Mesothelial cell of epicardium (in vitro differentiated cells): ENCODE results near the gene KCNA3. TPM values are rescaled to one million over a fixed set of nuclear protein-coding genes. Genes with fewer than 3 reads are reported as not detected.
"Not testable (repeated sequence)": the region's sequence is repeated elsewhere in the genome, so short reads cannot be mapped to it uniquely, and the experiment has no call there.

ENCODE experiments used
- DNase-seq, 2 experiments: peaks; one replicate each; pipeline ENCODE4 v3.0.0; 2021; ENCODE audit warnings: low spot score in 2 of 2; ENCODE audit not compliant: unreplicated experiment in 2 of 2
- H3K27ac Mint-ChIP-seq: 2 replicates; pipeline ENCODE4 v1.8.0; 2021; ENCODE audit warnings: mixed read lengths
- H3K27me3 Mint-ChIP-seq: 2 replicates; pipeline ENCODE4 v1.8.0; 2021; ENCODE audit warnings: low read depth, mixed read lengths
- H3K36me3 Mint-ChIP-seq: 2 replicates; pipeline ENCODE4 v1.8.0; 2021; ENCODE audit warnings: mixed read lengths
- H3K4me1 Mint-ChIP-seq: 2 replicates; pipeline ENCODE4 v1.8.0; 2021; ENCODE audit warnings: mixed read lengths
- H3K4me3 Mint-ChIP-seq: 2 replicates; pipeline ENCODE4 v1.8.0; 2021; ENCODE audit warnings: mild to moderate bottlenecking, moderate library complexity, mixed read lengths
- H3K9me3 Mint-ChIP-seq: 2 replicates; pipeline ENCODE4 v1.8.0; 2021; ENCODE audit warnings: mixed read lengths
- CTCF ChIP-seq: fragments of 200-600 bp; sonication (generic); IDR thresholded peaks from one replicate; pipeline ENCODE4 v1.5.0; 2021; ENCODE audit warnings: antibody characterized with exemption; ENCODE audit not compliant: unreplicated experiment
- total RNA-seq: library from RNA; stranded (reverse); gene quantifications from 3 replicates; pipeline ENCODE4 v1.2.1, GENCODE V29; 2021

Gene KCNA3
- total RNA-seq, 1 donor from 2014 or later, result 0.34 TPM

GRCh38 chr1:110667776-110668175 lies 7.0 kb downstream of the KCNA3 start:
- no peaks in the 10 kb centered on the region for H3K36me3 Mint-ChIP-seq
- no peak overlapping the region for H3K4me3 Mint-ChIP-seq
- no peak overlapping the region for H3K27ac Mint-ChIP-seq
- peaks cover 54% of the 10 kb centered on the region for H3K27me3 Mint-ChIP-seq
- no peaks in the 10 kb centered on the region for H3K9me3 Mint-ChIP-seq
- no peak for DNase-seq
- no peaks in the 10 kb centered on the region for H3K4me1 Mint-ChIP-seq
- TF ChIP-seq CTCF, result no peak

DNA sequence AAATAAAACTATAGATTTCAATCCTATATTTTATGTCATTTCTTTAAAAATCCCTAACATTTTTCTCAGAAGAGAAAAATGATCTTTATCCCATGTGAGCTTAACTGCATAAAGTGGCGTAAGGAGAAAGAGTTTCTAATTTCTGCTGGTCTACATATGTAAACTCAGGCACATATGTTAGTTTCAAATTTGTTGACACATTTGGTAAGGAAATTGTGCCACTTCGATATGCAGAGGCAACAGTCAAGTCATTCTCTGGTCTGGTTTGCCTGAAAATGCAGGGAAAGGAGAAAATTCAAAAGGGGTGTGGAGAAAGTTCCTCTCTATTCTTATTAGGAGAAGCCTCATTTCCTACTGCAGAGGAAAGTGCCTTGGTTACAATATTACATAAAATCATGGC lies 11.5 kb downstream of the KCNA3 start:
- no peaks in the 10 kb centered on the region for H3K36me3 Mint-ChIP-seq
- no peaks in the 10 kb centered on the region for H3K4me1 Mint-ChIP-seq
- no peak overlapping the region for H3K4me3 Mint-ChIP-seq
- H3K9me3 Mint-ChIP-seq, result no peaks in the 10 kb centered on the region
- H3K27ac Mint-ChIP-seq, result no peak overlapping the region
- no peak for DNase-seq
- TF ChIP-seq CTCF, result no peak
- H3K27me3 Mint-ChIP-seq, result peaks cover 24% of the 10 kb centered on the region

GRCh38 chr1:110659559-110659958 lies 15.2 kb downstream of the KCNA3 start:
- not testable (repeated sequence) for H3K36me3 Mint-ChIP-seq, H3K27ac Mint-ChIP-seq, H3K4me1 Mint-ChIP-seq, H3K4me3 Mint-ChIP-seq, DNase-seq, H3K9me3 Mint-ChIP-seq
- H3K27me3 Mint-ChIP-seq, result peaks cover 25% of the 10 kb centered on the region

DNA sequence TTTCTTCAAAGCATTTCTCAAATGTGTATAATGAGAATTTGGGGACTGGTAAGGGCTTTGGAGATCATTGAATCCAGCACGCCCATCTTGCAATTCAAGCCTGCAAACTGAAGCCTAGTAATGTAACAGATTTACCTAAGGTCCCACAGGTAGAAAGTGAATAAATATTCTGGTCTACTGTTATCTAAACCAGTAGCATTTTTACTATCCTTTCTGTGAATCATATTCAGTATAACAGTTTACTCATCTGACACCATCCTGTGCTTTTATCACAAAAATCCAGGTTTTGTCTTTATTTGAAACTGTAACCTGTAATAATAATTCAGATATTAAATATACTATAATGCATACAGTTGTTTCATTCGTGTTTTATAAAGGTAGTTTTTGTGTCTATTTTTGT lies 17.4 kb downstream of the KCNA3 start:
- no peak for TF ChIP-seq CTCF
- no peak overlapping the region for H3K27ac Mint-ChIP-seq
- no peaks in the 10 kb centered on the region for H3K9me3 Mint-ChIP-seq
- no peaks in the 10 kb centered on the region for H3K4me1 Mint-ChIP-seq
- H3K4me3 Mint-ChIP-seq, result no peak overlapping the region
- DNase-seq, result no peak
- H3K36me3 Mint-ChIP-seq, result no peaks in the 10 kb centered on the region
- H3K27me3 Mint-ChIP-seq, result peaks cover 22% of the 10 kb centered on the region

DNA sequence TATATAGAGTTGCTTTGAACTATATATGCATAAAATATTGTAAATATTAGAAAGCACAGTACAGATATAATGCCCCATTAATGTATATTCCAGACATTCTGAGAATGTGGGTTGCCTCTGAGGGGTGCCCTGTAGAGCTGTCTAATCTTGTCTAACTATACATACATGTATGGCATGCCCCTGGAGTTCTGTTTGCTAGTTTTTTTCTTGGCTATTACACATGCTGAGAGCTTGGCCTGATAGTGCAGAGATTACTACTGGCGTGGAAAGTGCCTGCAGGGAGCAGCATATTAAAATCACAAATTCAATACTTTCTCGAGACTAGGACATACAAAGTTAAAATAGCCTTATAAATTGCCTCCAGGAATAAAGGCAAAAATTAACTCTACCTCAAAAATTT lies 24.1 kb downstream of the KCNA3 start:
- Mint-ChIP-seq H3K27ac (no peak overlapping the region), H3K27me3 (peaks cover 22% of the 10 kb centered on the region), H3K9me3 (no peaks in the 10 kb centered on the region), H3K4me1 (no peaks in the 10 kb centered on the region), H3K4me3 (no peak overlapping the region), H3K36me3 (no peaks in the 10 kb centered on the region)
- DNase-seq, result no peak
- TF ChIP-seq CTCF, result no peak

- Mint-ChIP-seq H3K27me3 (peaks cover 27% of the 10 kb centered on the region), H3K27ac (no peak overlapping the region), H3K4me3 (no peak overlapping the region), H3K4me1 (no peaks in the 10 kb centered on the region), H3K36me3 (no peaks in the 10 kb centered on the region), H3K9me3 (no peaks in the 10 kb centered on the region)
- TF ChIP-seq CTCF, result no peak
- no peak for DNase-seq
These were observed 26.3 kb downstream of the KCNA3 start for GRCh38 chr1:110648417-110648816.
